Naive thymus-derived CD4-positive, alpha-beta T cell (primary cell): ENCODE measurements around the gene PRDM9. TPM values are rescaled to one million over a fixed set of nuclear protein-coding genes. Genes with fewer than 3 reads are reported as not detected.
"Not testable (repeated sequence)": the region's sequence is repeated elsewhere in the genome, so short reads cannot be mapped to it uniquely, and the experiment has no call there.

ENCODE experiments used
- ATAC-seq: fragments of 150-1000 bp; cut with Tn5 transposase; 2 replicates; pipeline ENCODE4 v1.10.0; 2021; ENCODE audit warnings: mild to moderate bottlenecking, moderate library complexity
- CTCF ChIA-PET: fragments of 350-600 bp; sonication (Branson Sonifier 250); formaldehyde crosslinking; loops from one replicate; lab custom pipeline; 2021; ENCODE audit warnings: antibody characterized with exemption; lab: Charles Lee
- POLR2A ChIA-PET: fragments of 350-600 bp; sonication (Branson Sonifier 250); formaldehyde crosslinking; loops from one replicate; lab custom pipeline; 2021; ENCODE audit warnings: antibody characterized with exemption, inconsistent platforms; lab: Charles Lee
- DNase-seq, 9 donors: peaks; one replicate each; pipeline versions ENCODE4 v3.0.0 to v3.0.0-alpha.2; 2020 to 2022; ENCODE audit warnings: mixed read lengths in 1 of 9
- H3K27ac ChIP-seq: one replicate; pipeline ENCODE4 v1.7.0; 2013; ENCODE audit warnings: mild to moderate bottlenecking, low read depth, low read length, moderate library complexity
- H3K27me3 ChIP-seq, 2 donors: one replicate each; pipeline ENCODE4 v1.7.0; 2013; ENCODE audit warnings: low read length in 2 of 2, mild to moderate bottlenecking in 2 of 2, moderate library complexity in 2 of 2; ENCODE audit not compliant: control insufficient read depth in 2 of 2, insufficient read depth in 2 of 2
- H3K36me3 ChIP-seq, 3 experiments: 1 replicate in 2 of 3; 2 replicates in 1 of 3; pipeline ENCODE4 v1.7.0; 2013; ENCODE audit warnings: low read length in 3 of 3, mild to moderate bottlenecking in 3 of 3, moderate library complexity in 1 of 3; ENCODE audit not compliant: insufficient read depth in 3 of 3, control insufficient read depth in 2 of 3
- H3K4me1 ChIP-seq, 2 donors: one replicate each; pipeline ENCODE4 v1.7.0; 2013; ENCODE audit warnings: low read length in 2 of 2, mild to moderate bottlenecking in 2 of 2, moderate library complexity in 1 of 2; ENCODE audit not compliant: control insufficient read depth in 2 of 2, insufficient read depth in 2 of 2
- H3K4me3 ChIP-seq: 2 replicates; pipeline ENCODE4 v1.7.0; 2013; ENCODE audit warnings: mild to moderate bottlenecking, low read length
- H3K9me3 ChIP-seq, 3 experiments: 1 replicate in 2 of 3; 2 replicates in 1 of 3; pipeline ENCODE4 v1.7.0; 2013; ENCODE audit warnings: low read length in 3 of 3; ENCODE audit not compliant: control insufficient read depth in 2 of 3
- H3K27ac Mint-ChIP-seq, 9 donors: one replicate each; pipeline ENCODE4 v1.8.0; 2020 to 2022; ENCODE audit warnings: mixed read lengths in 9 of 9, mild to moderate bottlenecking in 8 of 9, moderate library complexity in 5 of 9, inconsistent platforms in 2 of 9
- H3K27me3 Mint-ChIP-seq, 5 donors: one replicate each; pipeline ENCODE4 v1.8.0; 2021 to 2022; ENCODE audit warnings: mixed read lengths in 5 of 5, mild to moderate bottlenecking in 1 of 5
- H3K36me3 Mint-ChIP-seq, 5 donors: one replicate each; pipeline ENCODE4 v1.8.0; 2020 to 2022; ENCODE audit warnings: mixed read lengths in 5 of 5, mild to moderate bottlenecking in 3 of 5, inconsistent platforms in 1 of 5
- H3K4me1 Mint-ChIP-seq, 7 donors: one replicate each; pipeline ENCODE4 v1.8.0; 2020 to 2022; ENCODE audit warnings: mixed read lengths in 7 of 7, mild to moderate bottlenecking in 3 of 7, inconsistent platforms in 1 of 7
- H3K4me3 Mint-ChIP-seq, 10 donors: one replicate each; pipeline ENCODE4 v1.8.0; 2020 to 2022; ENCODE audit warnings: mild to moderate bottlenecking in 10 of 10, mixed read lengths in 10 of 10, moderate library complexity in 6 of 10, inconsistent platforms in 2 of 10
- H3K9me3 Mint-ChIP-seq, 11 donors: one replicate each; pipeline ENCODE4 v1.8.0; 2020 to 2022; ENCODE audit warnings: mixed read lengths in 11 of 11, mild to moderate bottlenecking in 4 of 11, inconsistent platforms in 1 of 11, moderate library complexity in 1 of 11
- intact Hi-C, 2 donors: fragments of 100-400 bp; cut with micrococcal nuclease; formaldehyde crosslinking; loops; one replicate each; pipeline ENCODE4 v1.15.1; 2023
- polyA plus RNA-seq, 2 donors: library from polyadenylated mRNA; unstranded; fragments of 300-500 nt; fragmentation: Illumina TruSeq; gene quantifications; one replicate each; pipeline ENCODE4 v1.2.3, GENCODE V29; 2021
- total RNA-seq, 6 experiments: library from RNA in 5 of 6; stranded (reverse) in 5 of 6; gene quantifications; 1 replicate in 5 of 6; 2 replicates in 1 of 6; pipeline ENCODE4 v1.2.3 and lab custom pipeline; 2021 to 2026

The PRDM9 gene
- total and polyA plus RNA-seq, 7 experiments from 2014 or later: not detected

DNA sequence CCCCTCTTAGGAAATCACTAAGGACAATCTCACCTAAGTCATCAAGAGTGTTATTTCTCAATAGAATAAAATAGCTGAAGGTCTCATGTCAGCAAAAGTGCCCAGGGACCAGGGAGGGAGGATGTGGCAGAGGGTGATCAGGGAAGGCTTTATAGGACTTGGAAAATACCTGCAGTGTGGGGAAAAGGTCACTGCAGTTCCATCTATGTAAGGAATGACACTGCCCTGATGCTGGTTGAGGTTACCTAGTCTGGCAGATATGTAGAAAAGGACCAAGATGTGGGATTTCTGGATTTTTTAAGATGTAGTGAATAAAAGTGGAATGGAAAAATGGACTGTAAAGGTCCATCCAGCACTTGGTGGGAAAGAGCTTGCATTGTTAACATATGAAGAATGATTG is 18.3 kb downstream of the PRDM9 start:
- H3K27me3 Mint-ChIP-seq: no peaks in the 10 kb centered on the region
- peaks cover 0 to 4% (median 0%) of the 10 kb centered on the region in 3 experiments for H3K9me3 ChIP-seq
- intact Hi-C loops: no loop called here
- H3K36me3 Mint-ChIP-seq: no peaks in the 10 kb centered on the region
- H3K4me1 Mint-ChIP-seq: no peaks in the 10 kb centered on the region
- H3K27ac Mint-ChIP-seq: no peak overlapping the region
- no peak for DNase-seq
- H3K27ac ChIP-seq: no peak overlapping the region
- H3K36me3 ChIP-seq: no peaks in the 10 kb centered on the region
- no peak overlapping the region for H3K4me3 Mint-ChIP-seq
- ChIA-PET CTCF (no interaction called here), POLR2A (no interaction called here)
- ATAC-seq: no peak
- no peaks in the 10 kb centered on the region for H3K27me3 ChIP-seq
- no peaks in the 10 kb centered on the region for H3K4me1 ChIP-seq
- no peak overlapping the region for H3K4me3 ChIP-seq
- H3K9me3 Mint-ChIP-seq: peaks cover 2 to 25% (median 11%) of the 10 kb centered on the region in 11 donors

DNA sequence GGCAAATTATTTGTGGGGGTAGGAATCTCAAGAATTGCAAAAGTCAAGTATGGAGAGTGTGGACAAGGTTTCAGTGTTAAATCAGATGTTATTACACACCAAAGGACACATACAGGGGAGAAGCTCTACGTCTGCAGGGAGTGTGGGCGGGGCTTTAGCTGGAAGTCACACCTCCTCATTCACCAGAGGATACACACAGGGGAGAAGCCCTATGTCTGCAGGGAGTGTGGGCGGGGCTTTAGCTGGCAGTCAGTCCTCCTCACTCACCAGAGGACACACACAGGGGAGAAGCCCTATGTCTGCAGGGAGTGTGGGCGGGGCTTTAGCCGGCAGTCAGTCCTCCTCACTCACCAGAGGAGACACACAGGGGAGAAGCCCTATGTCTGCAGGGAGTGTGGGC is 19.2 kb downstream of the PRDM9 start:
- ATAC-seq, H3K27ac Mint-ChIP-seq, H3K9me3 ChIP-seq, H3K36me3 ChIP-seq, H3K36me3 Mint-ChIP-seq, CTCF ChIA-PET, H3K4me1 ChIP-seq, DNase-seq, H3K27me3 Mint-ChIP-seq, H3K4me1 Mint-ChIP-seq, intact Hi-C loops, H3K27ac ChIP-seq, POLR2A ChIA-PET, H3K27me3 ChIP-seq, H3K4me3 ChIP-seq, H3K4me3 Mint-ChIP-seq: not testable (repeated sequence)
- H3K9me3 Mint-ChIP-seq: peaks cover 2 to 28% (median 11%) of the 10 kb centered on the region in 11 donors

DNA sequence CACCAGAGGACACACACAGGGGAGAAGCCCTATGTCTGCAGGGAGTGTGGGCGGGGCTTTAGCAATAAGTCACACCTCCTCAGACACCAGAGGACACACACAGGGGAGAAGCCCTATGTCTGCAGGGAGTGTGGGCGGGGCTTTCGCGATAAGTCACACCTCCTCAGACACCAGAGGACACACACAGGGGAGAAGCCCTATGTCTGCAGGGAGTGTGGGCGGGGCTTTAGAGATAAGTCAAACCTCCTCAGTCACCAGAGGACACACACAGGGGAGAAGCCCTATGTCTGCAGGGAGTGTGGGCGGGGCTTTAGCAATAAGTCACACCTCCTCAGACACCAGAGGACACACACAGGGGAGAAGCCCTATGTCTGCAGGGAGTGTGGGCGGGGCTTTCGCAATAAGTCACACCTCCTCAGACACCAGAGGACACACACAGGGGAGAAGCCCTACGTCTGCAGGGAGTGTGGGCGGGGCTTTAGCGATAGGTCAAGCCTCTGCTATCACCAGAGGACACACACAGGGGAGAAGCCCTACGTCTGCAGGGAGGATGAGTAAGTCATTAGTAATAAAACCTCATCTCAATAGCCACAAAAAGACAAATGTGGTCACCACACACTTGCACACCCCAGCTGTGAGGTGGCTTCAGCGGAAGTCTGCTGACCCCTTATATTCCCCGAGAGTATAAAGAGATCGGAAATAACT is 20.0 kb downstream of the PRDM9 start:
- ATAC-seq, H3K27ac ChIP-seq, H3K27me3 ChIP-seq, H3K4me3 Mint-ChIP-seq, H3K4me1 ChIP-seq, H3K27me3 Mint-ChIP-seq, POLR2A ChIA-PET, DNase-seq, H3K4me3 ChIP-seq, H3K36me3 ChIP-seq, CTCF ChIA-PET, H3K36me3 Mint-ChIP-seq, H3K4me1 Mint-ChIP-seq, H3K9me3 ChIP-seq, intact Hi-C loops, H3K27ac Mint-ChIP-seq: not testable (repeated sequence)
- H3K9me3 Mint-ChIP-seq: peaks cover 2 to 26% (median 11%) of the 10 kb centered on the region in 11 donors

DNA sequence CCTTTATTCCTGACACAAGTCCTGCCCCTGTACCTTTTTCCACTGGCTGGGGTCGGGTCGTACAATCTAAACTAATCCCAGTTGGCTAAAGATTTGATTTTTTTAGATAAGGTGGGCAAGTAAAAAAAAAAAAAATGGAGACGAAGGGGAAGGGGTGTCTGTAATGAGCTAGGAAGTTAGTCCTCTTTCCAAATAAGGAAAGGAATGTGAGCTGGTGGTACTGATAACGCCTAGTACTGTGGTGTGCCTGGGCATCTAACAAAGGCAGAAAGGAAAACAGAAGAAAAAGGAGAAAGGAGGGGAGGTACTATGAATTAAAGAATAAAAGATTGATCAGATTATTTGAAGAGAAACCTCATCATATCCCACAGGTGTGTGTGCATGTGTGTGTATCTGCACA is 21.3 kb downstream of the PRDM9 start:
- H3K27ac Mint-ChIP-seq: no peak overlapping the region
- ChIA-PET CTCF (no interaction called here), POLR2A (no interaction called here)
- DNase-seq: no peak
- no peaks in the 10 kb centered on the region for H3K4me1 ChIP-seq
- no peaks in the 10 kb centered on the region for H3K4me1 Mint-ChIP-seq
- intact Hi-C loops: no loop called here
- ATAC-seq: no peak
- H3K27me3 Mint-ChIP-seq: no peaks in the 10 kb centered on the region
- H3K9me3 Mint-ChIP-seq: peaks cover 2 to 29% (median 11%) of the 10 kb centered on the region in 11 donors
- H3K27me3 ChIP-seq: no peaks in the 10 kb centered on the region
- H3K4me3 Mint-ChIP-seq: no peak overlapping the region
- no peaks in the 10 kb centered on the region for H3K36me3 ChIP-seq
- H3K36me3 Mint-ChIP-seq: no peaks in the 10 kb centered on the region
- H3K27ac ChIP-seq: no peak overlapping the region
- no peaks in the 10 kb centered on the region for H3K9me3 ChIP-seq
- H3K4me3 ChIP-seq: no peak overlapping the region

DNA sequence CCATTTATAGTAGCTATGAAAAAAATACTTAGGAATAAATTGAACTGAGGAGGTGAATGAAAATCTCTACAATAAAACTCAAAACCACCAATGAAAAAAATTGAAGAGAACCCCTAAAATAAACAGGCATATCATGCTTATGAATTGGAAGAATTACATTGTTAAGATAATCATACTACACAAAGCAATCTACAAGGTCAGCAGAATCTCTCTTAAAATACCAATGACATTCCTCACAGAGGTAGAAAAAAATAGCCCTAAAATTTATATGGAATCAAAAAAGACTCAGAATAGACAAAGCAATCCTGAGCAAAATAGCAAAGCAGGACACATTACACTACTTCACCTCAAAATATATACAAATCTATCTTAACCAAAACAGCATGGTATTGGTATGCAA is 23.2 kb downstream of the PRDM9 start:
- Mint-ChIP-seq H3K9me3 (peaks cover 2 to 29% (median 8%) of the 10 kb centered on the region in 11 donors), H3K27me3 (no peaks in the 10 kb centered on the region), H3K27ac (no peak overlapping the region), H3K4me1 (no peaks in the 10 kb centered on the region), H3K4me3 (no peak overlapping the region), H3K36me3 (no peaks in the 10 kb centered on the region)
- H3K36me3 ChIP-seq: no peaks in the 10 kb centered on the region
- intact Hi-C loops: no loop called here
- ATAC-seq (no peak), DNase-seq (no peak)
- H3K27ac ChIP-seq: no peak overlapping the region
- no peak overlapping the region for H3K4me3 ChIP-seq
- H3K9me3 ChIP-seq: peaks cover 0 to under 1% (median 0%) of the 10 kb centered on the region in 3 experiments
- H3K4me1 ChIP-seq: no peaks in the 10 kb centered on the region
- ChIA-PET CTCF (no interaction called here), POLR2A (no interaction called here)
- no peaks in the 10 kb centered on the region for H3K27me3 ChIP-seq

DNA sequence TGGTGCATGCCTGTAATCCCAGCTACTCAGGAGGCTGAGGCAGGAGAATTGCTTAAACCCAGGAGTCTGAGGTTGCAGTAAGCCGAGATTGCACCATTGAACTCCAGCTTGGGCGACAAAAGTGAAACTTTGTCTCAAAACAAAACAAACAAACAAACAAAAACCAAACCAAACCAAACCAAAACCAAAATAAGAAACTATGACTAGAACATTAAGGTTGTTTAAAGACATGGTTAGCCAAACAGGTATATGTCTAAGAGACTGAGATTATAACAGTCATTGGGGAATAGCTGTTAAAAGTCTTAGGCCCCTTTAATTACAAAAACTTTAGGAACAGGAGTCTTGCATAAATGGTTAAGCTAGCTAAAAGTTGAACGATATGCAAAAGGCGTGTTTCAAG is 63.6 kb downstream of the PRDM9 start:
- Histone ChIP-seq H3K4me3 (no peak overlapping the region), H3K4me1 (no peaks in the 10 kb centered on the region), H3K9me3 (no peaks in the 10 kb centered on the region), H3K27me3 (no peaks in the 10 kb centered on the region), H3K36me3 (no peaks in the 10 kb centered on the region), H3K27ac (no peak overlapping the region)
- CTCF ChIA-PET: no interaction called here
- DNase-seq: no peak
- Mint-ChIP-seq H3K9me3 (peaks cover 0 to 13% (median 6%) of the 10 kb centered on the region in 11 donors), H3K4me3 (no peak overlapping the region), H3K36me3 (no peaks in the 10 kb centered on the region), H3K4me1 (no peaks in the 10 kb centered on the region), H3K27me3 (no peaks in the 10 kb centered on the region), H3K27ac (no peak overlapping the region)
- ATAC-seq: no peak
- intact Hi-C loops: no loop called here
- POLR2A ChIA-PET: no interaction called here
